ENCODE results near the gene TACC2. TPM values are rescaled to one million over a fixed set of nuclear protein-coding genes. Genes with fewer than 3 reads are reported as not detected.

The TACC2 gene
- total RNA-seq, 1 experiment from 2014 or later, result not detected

DNA sequence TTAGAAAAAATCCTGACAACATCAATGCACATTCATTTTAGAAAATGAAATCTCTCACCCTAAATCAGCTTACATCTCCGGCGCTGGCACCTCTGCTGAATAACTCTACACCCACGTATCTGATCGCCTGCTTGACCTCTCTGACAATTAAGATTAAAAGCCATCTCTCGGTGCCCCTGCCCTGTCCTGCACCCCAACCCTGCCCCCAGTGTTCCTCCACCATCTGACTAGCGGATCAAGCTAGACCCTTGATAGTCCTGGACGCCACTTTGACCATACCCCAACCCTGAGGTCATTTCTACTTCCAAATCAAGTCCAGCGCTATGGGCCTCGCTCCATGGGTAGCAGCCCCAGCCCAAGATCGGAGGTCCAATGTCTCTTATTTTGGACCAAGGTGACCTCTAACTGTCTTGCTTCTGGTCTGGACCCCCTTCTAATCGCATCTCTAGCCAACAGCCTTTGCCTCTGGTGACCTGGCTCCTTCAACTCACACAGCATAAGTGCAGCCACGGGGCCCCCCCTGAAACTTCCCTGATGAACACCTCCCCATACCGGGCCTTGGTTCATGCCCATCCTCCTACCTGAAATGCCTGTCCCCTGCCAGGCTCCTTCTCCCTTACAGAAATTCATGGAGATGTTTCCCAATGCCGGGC, 310.6 kb downstream of the TACC2 start:
- H3K4me1 ChIP-seq (ENCODE audit: low read length), result no peaks in the 10 kb centered on the region
- no peaks in the 10 kb centered on the region; the same call in 1 of the 2 replicates for H4K20me1 ChIP-seq (ENCODE audit: insufficient read depth, low read depth, low read length)
- H3K4me2 ChIP-seq (ENCODE audit: low read depth, low read length, poor library complexity, severe bottlenecking), result no peak overlapping the region
- no peak overlapping the region for H2AFZ ChIP-seq (ENCODE audit: low read length)
- no peak overlapping the region for H3K4me3 ChIP-seq (ENCODE audit: low read length)
- H3K9ac ChIP-seq (ENCODE audit: low read length), result no peak overlapping the region
- no peaks in the 10 kb centered on the region for H3K9me2 ChIP-seq (replicated peaks; ENCODE audit: insufficient read depth, low read length)
- H3K27me3 ChIP-seq (ENCODE audit: low read length), result no peaks in the 10 kb centered on the region; the same call in 1 of the 2 replicates
- H3K9me3 ChIP-seq (ENCODE audit: low read length), result no peaks in the 10 kb centered on the region
- no peaks in the 10 kb centered on the region for H3K79me2 ChIP-seq (ENCODE audit: low read length)
- no peak overlapping the region for H3K27ac ChIP-seq (ENCODE audit: low read length)
- no peak for DNase-seq
- H3K36me3 ChIP-seq (ENCODE audit: insufficient read depth, low read length), result no peaks in the 10 kb centered on the region

DNA sequence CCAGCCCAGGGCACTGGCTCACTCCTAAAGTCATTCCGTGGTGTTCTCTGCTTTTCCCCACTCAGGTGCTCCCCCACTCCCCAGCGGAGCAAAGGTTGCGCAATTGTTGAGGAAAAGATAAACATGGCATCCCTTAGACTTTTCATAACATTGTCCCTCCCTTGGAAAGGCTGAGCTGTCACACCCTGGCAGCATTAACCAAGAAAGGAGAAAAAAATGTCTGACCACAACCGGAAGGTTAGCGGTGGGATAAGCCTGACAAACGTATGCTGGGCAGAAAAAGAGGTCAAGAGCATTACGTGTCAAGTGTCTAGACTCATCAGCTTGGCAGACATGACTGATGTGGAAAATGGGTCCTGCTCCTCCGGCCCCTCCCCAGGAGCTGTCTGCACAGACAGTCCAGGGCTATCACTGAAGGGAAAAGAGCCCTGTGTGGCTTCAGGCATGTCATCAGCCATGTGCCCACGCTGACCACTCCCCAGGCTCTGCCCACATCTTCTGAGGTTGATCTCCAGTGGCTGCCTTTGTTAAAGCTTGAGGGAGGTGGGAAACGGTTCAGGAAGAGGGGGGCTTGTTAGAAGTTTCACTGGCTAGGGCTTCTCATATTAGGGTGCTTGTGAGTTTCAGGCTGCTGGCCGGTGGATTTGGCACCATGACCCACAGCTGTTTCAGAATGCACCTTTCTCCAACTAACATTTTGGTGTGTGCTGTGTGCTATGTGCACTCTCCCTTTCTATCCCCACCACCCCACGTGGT, 312.3 kb downstream of the TACC2 start:
- H3K27me3 ChIP-seq (ENCODE audit: low read length), result peaks cover 3% of the 10 kb centered on the region; the same call in 1 of the 2 replicates
- no peaks in the 10 kb centered on the region for H3K36me3 ChIP-seq (ENCODE audit: insufficient read depth, low read length)
- no peaks in the 10 kb centered on the region for H3K4me1 ChIP-seq (ENCODE audit: low read length)
- no peaks in the 10 kb centered on the region for H3K9me2 ChIP-seq (replicated peaks; ENCODE audit: insufficient read depth, low read length)
- H4K20me1 ChIP-seq (ENCODE audit: insufficient read depth, low read depth, low read length), result no peaks in the 10 kb centered on the region; the same call in 1 of the 2 replicates
- no peaks in the 10 kb centered on the region for H3K79me2 ChIP-seq (ENCODE audit: low read length)
- H3K9ac ChIP-seq (ENCODE audit: low read length), result no peak overlapping the region
- no peak for DNase-seq
- no peak overlapping the region for H3K4me3 ChIP-seq (ENCODE audit: low read length)
- no peaks in the 10 kb centered on the region for H3K9me3 ChIP-seq (ENCODE audit: low read length)
- no peak overlapping the region for H3K27ac ChIP-seq (ENCODE audit: low read length)
- H2AFZ ChIP-seq (ENCODE audit: low read length), result no peak overlapping the region
- H3K4me2 ChIP-seq (ENCODE audit: low read depth, low read length, poor library complexity, severe bottlenecking), result no peak overlapping the region

GRCh38 chr10:122301811-122302115, 312.8 kb downstream of the TACC2 start:
- no peak overlapping the region for H3K4me2 ChIP-seq (ENCODE audit: low read depth, low read length, poor library complexity, severe bottlenecking)
- H3K9ac ChIP-seq (ENCODE audit: low read length), result no peak overlapping the region
- no peaks in the 10 kb centered on the region for H3K9me2 ChIP-seq (replicated peaks; ENCODE audit: insufficient read depth, low read length)
- no peaks in the 10 kb centered on the region; the same call in 1 of the 2 replicates for H4K20me1 ChIP-seq (ENCODE audit: insufficient read depth, low read depth, low read length)
- H2AFZ ChIP-seq (ENCODE audit: low read length), result no peak overlapping the region
- no peaks in the 10 kb centered on the region for H3K36me3 ChIP-seq (ENCODE audit: insufficient read depth, low read length)
- H3K4me3 ChIP-seq (ENCODE audit: low read length), result no peak overlapping the region
- H3K27ac ChIP-seq (ENCODE audit: low read length), result no peak overlapping the region
- H3K9me3 ChIP-seq (ENCODE audit: low read length), result no peaks in the 10 kb centered on the region
- DNase-seq, result no peak
- peaks cover 3% of the 10 kb centered on the region; the same call in 1 of the 2 replicates for H3K27me3 ChIP-seq (ENCODE audit: low read length)
- no peaks in the 10 kb centered on the region for H3K79me2 ChIP-seq (ENCODE audit: low read length)
- no peaks in the 10 kb centered on the region for H3K4me1 ChIP-seq (ENCODE audit: low read length)

DNA sequence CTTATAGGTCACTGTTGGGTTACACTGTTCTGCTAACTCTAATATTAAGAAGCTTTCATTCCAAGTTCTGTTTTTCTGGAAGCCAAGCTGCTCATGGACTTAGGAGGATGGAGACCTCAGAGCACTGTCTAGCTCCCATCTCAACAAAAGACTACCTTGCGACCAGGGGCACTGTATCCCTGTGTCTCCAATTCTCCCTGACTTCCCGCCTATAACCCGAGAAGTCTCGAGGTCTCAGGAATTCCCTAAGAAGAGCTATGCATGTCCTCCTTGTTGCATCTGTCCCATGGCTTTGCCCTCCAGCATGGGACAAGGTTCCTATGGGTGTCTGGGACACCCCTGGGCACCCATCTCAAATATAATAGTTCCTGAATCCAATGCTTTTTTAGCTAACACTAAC, 313.4 kb downstream of the TACC2 start:
- Histone ChIP-seq H3K79me2 (ENCODE audit: low read length) (no peaks in the 10 kb centered on the region), H3K4me3 (ENCODE audit: low read length) (no peak overlapping the region), H3K36me3 (ENCODE audit: insufficient read depth, low read length) (no peaks in the 10 kb centered on the region), H3K4me1 (ENCODE audit: low read length) (no peaks in the 10 kb centered on the region; the same call in 1 of the 2 replicates), H3K9me2 (replicated peaks; ENCODE audit: insufficient read depth, low read length) (no peaks in the 10 kb centered on the region), H3K4me2 (ENCODE audit: low read depth, low read length, poor library complexity, severe bottlenecking) (no peak overlapping the region), H3K27me3 (ENCODE audit: low read length) (peaks cover 3% of the 10 kb centered on the region; the same call in 1 of the 2 replicates), H3K9me3 (ENCODE audit: low read length) (no peaks in the 10 kb centered on the region), H4K20me1 (ENCODE audit: insufficient read depth, low read depth, low read length) (no peaks in the 10 kb centered on the region; the same call in 1 of the 2 replicates), H3K9ac (ENCODE audit: low read length) (no peak overlapping the region), H2AFZ (ENCODE audit: low read length) (no peak overlapping the region), H3K27ac (ENCODE audit: low read length) (no peak overlapping the region)
- no peak for DNase-seq

DNA sequence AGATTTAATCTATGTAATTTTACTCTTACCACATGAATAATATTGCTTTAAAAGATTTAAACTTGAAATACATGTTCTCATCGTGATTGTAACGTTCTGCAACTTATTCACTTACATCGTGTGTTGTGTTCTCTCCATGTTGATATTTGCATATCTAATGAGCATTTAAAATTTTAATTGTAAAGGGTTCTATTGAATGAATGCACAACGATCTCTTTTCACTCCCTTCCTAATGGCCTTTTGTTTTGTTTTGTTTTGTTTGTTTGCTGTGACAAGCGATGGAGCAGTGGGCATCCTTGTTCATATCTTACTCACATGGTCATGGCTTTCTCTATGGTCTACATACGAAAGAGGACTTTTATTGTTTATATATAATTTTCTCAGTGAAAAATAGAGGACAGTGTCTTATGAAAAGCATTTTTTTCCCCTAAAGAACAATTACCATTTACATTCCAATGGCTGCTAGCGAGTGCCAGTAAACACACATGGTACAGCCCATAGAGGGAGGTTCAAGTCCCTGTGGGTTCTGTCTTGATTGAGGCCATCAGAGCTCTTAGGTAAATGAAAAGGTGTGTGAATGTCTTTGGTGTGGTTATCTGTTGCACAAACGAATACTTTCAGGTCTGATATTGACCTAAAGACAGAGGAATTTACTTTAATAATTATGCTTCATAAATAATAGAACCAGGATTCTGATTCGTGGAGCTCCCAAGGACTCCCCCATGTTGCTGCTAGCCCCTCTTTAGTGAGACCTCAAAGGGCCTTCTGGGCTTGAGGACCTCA, 314.5 kb downstream of the TACC2 start:
- Histone ChIP-seq H3K4me2 (ENCODE audit: low read depth, low read length, poor library complexity, severe bottlenecking) (no peak overlapping the region), H3K9ac (ENCODE audit: low read length) (no peak overlapping the region)

More for the DNA sequence above, 314.5 kb downstream of the TACC2 start:
- Histone ChIP-seq H3K79me2 (ENCODE audit: low read length) (no peaks in the 10 kb centered on the region), H3K27me3 (ENCODE audit: low read length) (peaks cover 3% of the 10 kb centered on the region; the same call in 1 of the 2 replicates), H3K4me1 (ENCODE audit: low read length) (peaks cover 11% of the 10 kb centered on the region), H4K20me1 (ENCODE audit: insufficient read depth, low read depth, low read length) (no peaks in the 10 kb centered on the region; the same call in 1 of the 2 replicates), H3K9me2 (replicated peaks; ENCODE audit: insufficient read depth, low read length) (no peaks in the 10 kb centered on the region), H3K27ac (ENCODE audit: low read length) (no peak overlapping the region), H2AFZ (ENCODE audit: low read length) (no peak overlapping the region), H3K36me3 (ENCODE audit: insufficient read depth, low read length) (no peaks in the 10 kb centered on the region), H3K9me3 (ENCODE audit: low read length) (no peaks in the 10 kb centered on the region), H3K4me3 (ENCODE audit: low read length) (no peak overlapping the region)
- DNase-seq, result no peak

Small RNAs within 50 kb of the gene (small RNA-seq; reads per million reads assigned to genes)
- not detected for gene RF02219

Other genes with a start within 250 kb of the TACC2 start
- 43.9 and 72.6 TPM in 2 replicates for gene ATE1, start 61.1 kb upstream of the TACC2 start, total RNA-seq (2014; rRNA removed; shearing (Covaris generic); ENCODE audit: low replicate concordance)
- gene NSMCE4A, start 13.9 kb upstream of the TACC2 start, total RNA-seq (2014; rRNA removed; shearing (Covaris generic); ENCODE audit: low replicate concordance), result 105 and 108 TPM in 2 replicates